ENCODE data around the gene IFNAR2.

IFNAR2 gene

DNA sequence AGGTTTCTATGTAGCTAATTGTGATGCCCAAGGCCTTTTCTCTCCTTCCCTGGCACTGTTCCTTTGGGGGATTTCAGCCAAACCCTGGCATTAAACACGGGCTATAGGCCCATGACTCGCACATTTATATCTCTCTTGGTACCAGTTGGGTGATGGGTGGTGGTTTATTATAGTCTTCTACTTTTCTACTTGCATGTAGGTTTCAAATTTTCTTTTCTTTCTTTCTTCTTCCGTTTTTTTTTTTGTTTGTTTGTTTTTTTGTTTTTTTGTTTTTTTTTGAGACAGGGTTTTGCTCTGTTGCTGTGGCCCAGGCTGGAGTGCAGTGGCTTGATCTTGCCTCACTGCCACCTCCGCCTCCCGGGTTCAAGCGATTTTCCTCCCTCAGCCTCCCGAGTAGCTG is 37.5 kb downstream of the IFNAR2 start:
- H3K27ac ChIP-seq (ENCODE audit: low read length), result peak overlapping the region; percentile 59; the same call in 1 of the 2 replicates
- H4K20me1 ChIP-seq (ENCODE audit: insufficient read depth, low read length), result no peaks in the 10 kb centered on the region
- no peaks in the 10 kb centered on the region for H3K9me3 ChIP-seq (replicated peaks; ENCODE audit: insufficient read depth, low read length)
- no peaks in the 10 kb centered on the region for H3K36me3 ChIP-seq (replicated peaks; ENCODE audit: insufficient read depth, low read length)
- H3K4me1 ChIP-seq (ENCODE audit: low read length), result peaks cover 35% of the 10 kb centered on the region
- H3K4me2 ChIP-seq (ENCODE audit: low read depth, low read length), result peak overlapping the region; percentile 85
- no peaks in the 10 kb centered on the region for H3K27me3 ChIP-seq (replicated peaks; ENCODE audit: insufficient read depth, low read length)
- H2AFZ ChIP-seq (ENCODE audit: low read length), result peak overlapping the region; percentile 57
- no peak for TF ChIP-seq EZH2phosphoT487 (IDR thresholded peaks at IDR 0.05; ENCODE audit: low read length)
- TF ChIP-seq, protein P1, sequence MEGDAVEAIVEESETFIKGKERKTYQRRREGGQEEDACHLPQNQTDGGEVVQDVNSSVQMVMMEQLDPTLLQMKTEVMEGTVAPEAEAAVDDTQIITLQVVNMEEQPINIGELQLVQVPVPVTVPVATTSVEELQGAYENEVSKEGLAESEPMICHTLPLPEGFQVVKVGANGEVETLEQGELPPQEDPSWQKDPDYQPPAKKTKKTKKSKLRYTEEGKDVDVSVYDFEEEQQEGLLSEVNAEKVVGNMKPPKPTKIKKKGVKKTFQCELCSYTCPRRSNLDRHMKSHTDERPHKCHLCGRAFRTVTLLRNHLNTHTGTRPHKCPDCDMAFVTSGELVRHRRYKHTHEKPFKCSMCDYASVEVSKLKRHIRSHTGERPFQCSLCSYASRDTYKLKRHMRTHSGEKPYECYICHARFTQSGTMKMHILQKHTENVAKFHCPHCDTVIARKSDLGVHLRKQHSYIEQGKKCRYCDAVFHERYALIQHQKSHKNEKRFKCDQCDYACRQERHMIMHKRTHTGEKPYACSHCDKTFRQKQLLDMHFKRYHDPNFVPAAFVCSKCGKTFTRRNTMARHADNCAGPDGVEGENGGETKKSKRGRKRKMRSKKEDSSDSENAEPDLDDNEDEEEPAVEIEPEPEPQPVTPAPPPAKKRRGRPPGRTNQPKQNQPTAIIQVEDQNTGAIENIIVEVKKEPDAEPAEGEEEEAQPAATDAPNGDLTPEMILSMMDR (IDR thresholded peaks at IDR 0.05; ENCODE audit: low read length), result no peak
- no peak for TF ChIP-seq EZH2 (optimal IDR thresholded peaks at IDR 0.05; ENCODE audit: low read depth, low read length)
- no peaks in the 10 kb centered on the region for H3K9me2 ChIP-seq (replicated peaks; ENCODE audit: insufficient read depth, low read length)
- peaks cover 47% of the 10 kb centered on the region for H3K79me2 ChIP-seq (ENCODE audit: low read length)
- H3F3A ChIP-seq (ENCODE audit: insufficient read depth, low read length), result peaks cover 46% of the 10 kb centered on the region
- H3K4me3 ChIP-seq (ENCODE audit: low read length), result peak overlapping the region; percentile 72
- H3K9ac ChIP-seq (ENCODE audit: low read length), result peak overlapping the region; percentile 73
- DNase-seq, result no peak

DNA sequence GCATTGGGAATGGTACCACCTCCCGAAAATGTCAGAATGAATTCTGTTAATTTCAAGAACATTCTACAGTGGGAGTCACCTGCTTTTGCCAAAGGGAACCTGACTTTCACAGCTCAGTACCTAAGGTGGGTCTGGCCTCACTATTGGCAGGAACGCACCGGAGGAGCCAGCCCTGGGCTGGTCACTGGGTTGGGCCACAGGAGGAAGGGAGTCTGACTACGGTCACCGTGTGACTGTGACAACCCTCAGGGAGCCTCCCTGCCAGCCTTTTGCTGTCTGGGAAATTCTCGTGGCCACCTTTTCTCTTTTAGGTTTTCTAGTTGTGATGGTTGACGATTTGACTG is 38.6 kb downstream of the IFNAR2 start:
- H3K9me2 ChIP-seq (replicated peaks; ENCODE audit: insufficient read depth, low read length), result no peaks in the 10 kb centered on the region
- H3K79me2 ChIP-seq (ENCODE audit: low read length), result peaks cover 36% of the 10 kb centered on the region
- no peak overlapping the region; the same call in 1 of the 2 replicates for H3K9ac ChIP-seq (ENCODE audit: low read length)
- no peaks in the 10 kb centered on the region for H3K27me3 ChIP-seq (replicated peaks; ENCODE audit: insufficient read depth, low read length)
- TF ChIP-seq EZH2phosphoT487 (IDR thresholded peaks at IDR 0.05; ENCODE audit: low read length) (no peak), EZH2 (optimal IDR thresholded peaks at IDR 0.05; ENCODE audit: low read depth, low read length) (no peak)
- TF ChIP-seq, protein P1 (IDR thresholded peaks at IDR 0.05; ENCODE audit: low read length), result no peak
- no peaks in the 10 kb centered on the region for H3K36me3 ChIP-seq (replicated peaks; ENCODE audit: insufficient read depth, low read length)
- peaks cover 35% of the 10 kb centered on the region for H3K4me1 ChIP-seq (ENCODE audit: low read length)
- peak overlapping the region; percentile 85 for H3K4me2 ChIP-seq (ENCODE audit: low read depth, low read length)
- no peaks in the 10 kb centered on the region for H3K9me3 ChIP-seq (replicated peaks; ENCODE audit: insufficient read depth, low read length)
- no peak overlapping the region for H2AFZ ChIP-seq (ENCODE audit: low read length)
- H3K27ac ChIP-seq (ENCODE audit: low read length), result peak overlapping the region; percentile 56
- H3F3A ChIP-seq (ENCODE audit: insufficient read depth, low read length), result peaks cover 43% of the 10 kb centered on the region
- no peak for DNase-seq
- peak overlapping the region; percentile 8; the same call in 1 of the 2 replicates for H3K4me3 ChIP-seq (ENCODE audit: low read length)
- H4K20me1 ChIP-seq (ENCODE audit: insufficient read depth, low read length), result no peaks in the 10 kb centered on the region

DNA sequence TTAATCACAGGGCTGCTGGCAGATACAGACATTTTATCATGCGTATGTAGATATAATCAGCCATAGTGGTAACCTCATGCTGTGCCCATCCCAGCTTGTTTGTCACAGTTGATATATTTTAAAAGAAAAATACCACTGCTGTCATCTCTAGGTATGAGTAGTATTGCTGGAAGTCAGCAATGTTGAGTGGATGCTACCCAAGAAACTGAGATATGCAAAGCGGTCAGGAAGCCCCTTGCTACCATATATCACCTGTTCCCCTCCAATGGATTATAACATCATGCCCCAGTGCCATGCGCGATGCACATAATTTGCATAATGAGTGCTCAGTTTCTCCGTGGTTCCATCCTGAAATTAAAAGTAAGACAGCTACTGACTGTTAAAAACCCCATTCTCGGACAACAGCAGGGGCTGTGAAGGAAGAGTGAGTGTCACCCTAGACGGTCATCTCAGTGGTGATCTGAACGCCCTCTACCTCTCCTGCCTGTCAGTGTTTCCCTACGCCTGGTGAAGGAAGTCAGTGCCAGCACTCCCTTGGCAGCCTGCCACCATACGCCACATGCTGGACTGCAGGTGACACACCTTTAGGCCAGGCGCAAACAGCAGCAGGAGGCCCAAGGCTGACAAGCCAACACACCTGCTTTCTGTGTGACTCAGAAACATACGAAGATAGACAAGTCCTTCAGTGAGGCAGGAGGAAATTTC is 39.2 kb downstream of the IFNAR2 start:
- Histone ChIP-seq H3K4me2 (ENCODE audit: low read depth, low read length) (peak overlapping the region; percentile 85), H3K4me1 (ENCODE audit: low read length) (peaks cover 35% of the 10 kb centered on the region), H3K36me3 (replicated peaks; ENCODE audit: insufficient read depth, low read length) (no peaks in the 10 kb centered on the region), H2AFZ (ENCODE audit: low read length) (no peak overlapping the region), H3K27ac (ENCODE audit: low read length) (peak overlapping the region; percentile 56), H4K20me1 (ENCODE audit: insufficient read depth, low read length) (no peaks in the 10 kb centered on the region), H3F3A (ENCODE audit: insufficient read depth, low read length) (peaks cover 43% of the 10 kb centered on the region), H3K9ac (ENCODE audit: low read length) (peak overlapping the region; percentile 2; the same call in 1 of the 2 replicates), H3K27me3 (replicated peaks; ENCODE audit: insufficient read depth, low read length) (no peaks in the 10 kb centered on the region), H3K79me2 (ENCODE audit: low read length) (peaks cover 32% of the 10 kb centered on the region), H3K4me3 (ENCODE audit: low read length) (peak overlapping the region; percentile 8; the same call in 1 of the 2 replicates), H3K9me3 (replicated peaks; ENCODE audit: insufficient read depth, low read length) (no peaks in the 10 kb centered on the region), H3K9me2 (replicated peaks; ENCODE audit: insufficient read depth, low read length) (no peaks in the 10 kb centered on the region)
- TF ChIP-seq EZH2phosphoT487 (IDR thresholded peaks at IDR 0.05; ENCODE audit: low read length) (no peak), EZH2 (optimal IDR thresholded peaks at IDR 0.05; ENCODE audit: low read depth, low read length) (no peak)
- TF ChIP-seq, protein P1 (IDR thresholded peaks at IDR 0.05; ENCODE audit: low read length), result peak; percentile 70
- peak; percentile 97 for DNase-seq

All from MM.1S (cell line).